ENCODE data around the gene HNRNPAB. TPM values are rescaled to one million over a fixed set of nuclear protein-coding genes. Genes with fewer than 3 reads are reported as not detected.

HNRNPAB gene
- total RNA-seq, 6 experiments from 2014 or later = 44.2 to 96.1 (median 73.5) TPM

DNA sequence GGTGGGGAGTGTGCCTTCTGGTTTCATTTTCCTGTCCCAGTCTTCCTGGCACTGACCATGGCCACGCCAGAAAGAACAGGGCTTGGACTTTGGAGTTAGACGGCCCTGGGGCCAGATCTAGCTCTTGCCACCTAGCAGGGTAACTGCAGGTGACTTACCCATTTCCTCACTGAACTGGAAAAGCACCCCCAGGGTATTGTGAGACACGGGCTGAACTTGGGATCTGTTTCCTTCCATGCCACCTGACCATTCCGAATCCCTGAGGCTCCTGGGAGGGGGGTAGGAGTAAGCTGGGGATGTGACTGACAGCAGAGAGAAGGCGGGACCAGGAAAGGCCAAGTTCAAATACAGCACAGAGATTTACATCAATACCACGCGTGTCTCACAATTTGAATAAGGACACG is 9.4 kb downstream of the HNRNPAB start:
- WGBS (ENCODE audit: insufficient coverage, low coverage, low lambda C conversion rate, missing lambda C conversion rate) = 26% methylated on average over 8 of the region's 8 CpGs
- Histone ChIP-seq H3K36me3 (peaks cover 15 to 72% (median 38%) of the 10 kb centered on the region in 4 donors), H3K4me3 (no peak overlapping the region), H3K4me1 (peaks cover 0 to 39% (median 16%) of the 10 kb centered on the region in 4 donors), H3K27ac (peak overlapping the region in 2 of 3 donors; percentile 52 to 68), H3K9me3 (no peaks in the 10 kb centered on the region), H3K27me3 (no peaks in the 10 kb centered on the region)
- intact Hi-C loops (cut with DNase I) = no loop called here
- TF ChIP-seq CTCF (IDR thresholded peaks at IDR 0.05) (no peak), POLR2A (IDR thresholded peaks at IDR 0.05) (no peak)
- ATAC-seq = peak; percentile 73 to 80 (median 77)
- DNase-seq = peak; percentile 60 to 86 (median 78)

DNA sequence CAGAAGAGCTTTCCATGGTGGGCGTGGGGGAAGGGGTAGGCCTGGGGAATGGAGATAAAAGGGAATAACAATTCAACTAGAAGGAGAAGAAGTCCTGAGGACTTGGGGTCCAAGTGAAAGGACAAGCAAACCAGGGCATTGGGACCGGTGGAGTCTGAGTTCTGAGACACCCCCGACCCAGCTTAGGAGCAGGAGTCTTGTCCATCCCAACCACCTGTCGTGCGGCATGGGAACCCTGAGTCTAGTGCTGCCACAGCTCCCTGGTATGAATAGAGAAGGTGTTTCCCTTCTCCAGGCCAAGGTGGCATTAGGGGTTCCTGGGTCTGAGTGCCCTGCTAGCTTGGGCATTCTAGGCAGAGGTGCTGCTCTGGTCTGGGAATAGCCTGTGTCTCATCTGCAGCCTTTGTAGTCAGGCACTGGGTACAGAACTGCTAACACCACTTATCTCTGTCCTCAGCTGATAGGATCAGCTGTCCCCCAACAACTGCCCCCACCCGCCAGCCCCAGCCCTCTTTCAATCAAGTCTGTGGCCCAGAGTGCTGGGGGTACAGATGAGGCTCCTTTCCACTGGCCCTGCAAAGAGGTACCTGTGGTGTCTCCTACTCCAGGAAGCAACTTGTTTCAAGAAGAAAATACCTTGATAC is 9.9 kb downstream of the HNRNPAB start:
- peak in 1 of 4 donors; percentile 3 for ATAC-seq

DNA sequence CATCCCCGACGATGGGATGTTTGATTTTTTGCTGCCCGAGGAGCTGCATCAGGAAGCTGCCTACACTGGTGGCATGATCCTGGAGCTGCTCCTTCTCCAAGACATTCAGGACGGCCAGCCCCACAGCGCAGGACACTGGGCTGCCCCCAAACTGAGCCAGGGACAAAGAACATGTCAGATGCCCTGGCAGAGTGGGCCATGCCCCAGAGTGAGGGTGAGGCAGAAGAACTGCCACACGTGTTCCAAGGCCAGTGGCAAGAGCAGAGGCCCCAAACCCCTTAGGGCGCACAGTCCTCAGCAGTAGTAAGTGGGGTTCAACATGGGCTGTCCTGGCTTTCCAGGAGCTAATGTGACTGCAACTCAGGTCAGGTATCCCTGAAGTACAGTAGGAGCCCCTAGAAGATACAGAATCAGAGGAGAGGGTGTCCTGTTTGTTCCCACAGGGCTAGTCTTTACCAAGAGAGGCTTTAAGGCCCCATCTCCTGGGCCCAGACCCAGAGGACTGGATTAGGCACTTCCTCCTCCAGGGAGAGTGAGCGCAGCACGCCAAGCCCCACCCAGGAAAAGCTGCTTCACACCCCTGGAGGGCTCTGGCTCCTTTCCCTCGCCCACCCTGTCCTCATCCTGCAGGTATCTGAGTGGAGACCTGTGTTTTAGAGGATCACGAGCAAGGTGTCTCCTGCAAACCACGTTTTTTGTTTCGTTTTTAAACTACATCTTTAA is 11.1 kb downstream of the HNRNPAB start:
- Histone ChIP-seq H3K27me3 (no peaks in the 10 kb centered on the region), H3K4me3 (no peak overlapping the region), H3K36me3 (peaks cover 11 to 64% (median 25%) of the 10 kb centered on the region in 4 donors), H3K4me1 (peaks cover 0 to 39% (median 16%) of the 10 kb centered on the region in 4 donors), H3K9me3 (no peaks in the 10 kb centered on the region), H3K27ac (no peak overlapping the region)
- no peak for ATAC-seq
- WGBS (ENCODE audit: insufficient coverage, low coverage, low lambda C conversion rate, missing lambda C conversion rate) = 67% methylated on average over 8 of the region's 13 CpGs
- DNase-seq = no peak
- intact Hi-C loops (cut with DNase I) = no loop called here
- TF ChIP-seq POLR2A (IDR thresholded peaks at IDR 0.05) (no peak), CTCF (IDR thresholded peaks at IDR 0.05) (no peak)

More for the DNA sequence above, 9.9 kb downstream of the HNRNPAB start:
- no peaks in the 10 kb centered on the region for H3K27me3 ChIP-seq
- no peak for DNase-seq
- no peak for TF ChIP-seq CTCF (IDR thresholded peaks at IDR 0.05)
- no peak for TF ChIP-seq POLR2A (IDR thresholded peaks at IDR 0.05)
- H3K27ac ChIP-seq = peak overlapping the region in 2 of 3 donors; percentile 52 to 53
- H3K9me3 ChIP-seq = no peaks in the 10 kb centered on the region
- peaks cover 0 to 39% (median 16%) of the 10 kb centered on the region in 4 donors for H3K4me1 ChIP-seq
- peaks cover 17 to 70% (median 35%) of the 10 kb centered on the region in 4 donors for H3K36me3 ChIP-seq
- intact Hi-C loops (cut with DNase I) = no loop called here
- H3K4me3 ChIP-seq = no peak overlapping the region
- 75% methylated on average over 3 of the region's 6 CpGs for WGBS (ENCODE audit: insufficient coverage, low coverage, low lambda C conversion rate, missing lambda C conversion rate)

DNA sequence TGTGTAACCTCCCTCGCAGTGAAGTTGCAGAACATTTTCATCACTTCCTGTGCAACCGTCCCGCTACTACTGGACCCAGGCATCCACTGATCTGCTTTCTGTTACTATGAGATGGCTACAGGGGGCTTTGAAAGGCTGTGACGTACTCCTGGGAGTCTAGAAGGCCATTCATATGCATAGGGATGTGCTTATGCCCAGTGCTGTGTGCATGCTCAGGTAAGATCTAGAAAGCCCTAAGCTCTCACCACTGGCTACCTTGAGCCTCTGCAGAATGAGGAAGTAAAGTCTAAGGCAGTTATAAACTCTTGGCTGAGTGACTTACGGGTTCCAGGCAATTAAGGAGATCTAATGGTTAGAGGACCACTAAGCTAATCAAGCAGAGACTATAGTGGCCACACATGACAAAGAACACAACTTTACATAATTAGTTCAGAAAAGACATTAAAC is 11.8 kb downstream of the HNRNPAB start:
- Histone ChIP-seq H3K4me1 (peaks cover 0 to 39% (median 16%) of the 10 kb centered on the region in 4 donors), H3K27ac (no peak overlapping the region), H3K4me3 (no peak overlapping the region), H3K36me3 (peaks cover 8 to 62% (median 20%) of the 10 kb centered on the region in 4 donors), H3K27me3 (no peaks in the 10 kb centered on the region), H3K9me3 (no peaks in the 10 kb centered on the region)
- ATAC-seq = no peak
- no peak for TF ChIP-seq CTCF (IDR thresholded peaks at IDR 0.05)
- TF ChIP-seq POLR2A (IDR thresholded peaks at IDR 0.05) = no peak
- intact Hi-C loops (cut with DNase I) = no loop called here
- 62% methylated on average over 4 of the region's 5 CpGs for WGBS (ENCODE audit: insufficient coverage, low coverage, low lambda C conversion rate, missing lambda C conversion rate)
- DNase-seq = no peak

All from right lobe of liver (tissue), 6 donors.